Measurements from ENCODE around the gene ZNF497. TPM values are rescaled to one million over a fixed set of nuclear protein-coding genes. Genes with fewer than 3 reads are reported as not detected.

Gene ZNF497
- total and polyA plus RNA-seq, 2 of the 13 experiments (the other 11 are each of a cell fraction or from before 2014, with no cell fraction given): 1.5 to 1.9 TPM

GRCh38 chr19:58352760-58353671 lies 9.5 kb downstream of the ZNF497 start, which contains the start of gene A1BG (continued):
- no peak for TF ChIP-seq ZNF704 (CRISPR knock-in tag; IDR thresholded peaks at IDR 0.05; ENCODE audit: borderline replicate concordance)
- no peak for TF ChIP-seq IKZF4 (CRISPR knock-in tag; IDR thresholded peaks at IDR 0.05; ENCODE audit: borderline replicate concordance, low read depth, not compliant biosample characterization)
- TF ChIP-seq RBFOX2 (IDR thresholded peaks at IDR 0.05; ENCODE audit: low read depth, low read length): peak; percentile 18; the same call in 1 of the 2 replicates
- no peak for TF ChIP-seq HMG20A (CRISPR knock-in tag; IDR thresholded peaks at IDR 0.05; ENCODE audit: borderline replicate concordance)
- 0 out of 2 replicates have a peak, but pooled peaks have one; percentile 34 for TF ChIP-seq MAF1 (CRISPR knock-in tag; IDR thresholded peaks at IDR 0.05; ENCODE audit: borderline replicate concordance)
- no peak for TF ChIP-seq AFF4 (CRISPR knock-in tag; IDR thresholded peaks at IDR 0.05)
- no peak for TF ChIP-seq ZNF562 (CRISPR knock-in tag; IDR thresholded peaks at IDR 0.05; ENCODE audit: borderline replicate concordance)
- TF ChIP-seq FOSL1 (CRISPR knock-in tag; IDR thresholded peaks at IDR 0.05; ENCODE audit: borderline replicate concordance): no peak
- peak; percentile 73; the same call in 1 of the 2 replicates for TF ChIP-seq ARID4A (CRISPR knock-in tag; IDR thresholded peaks at IDR 0.05; ENCODE audit: borderline replicate concordance)
- TF ChIP-seq CSRNP2 (CRISPR knock-in tag; conservative IDR thresholded peaks at IDR 0.05; ENCODE audit: low read depth): no peak
- TF ChIP-seq ZMYM4 (CRISPR knock-in tag; IDR thresholded peaks at IDR 0.05): 0 out of 2 replicates have a peak, but pooled peaks have one; percentile 41
- no peak for TF ChIP-seq ZNF720 (CRISPR knock-in tag; IDR thresholded peaks at IDR 0.05)
- no peak for TF ChIP-seq FOSL2 (CRISPR knock-in tag; IDR thresholded peaks at IDR 0.05)
- TF ChIP-seq DPF2 (CRISPR knock-in tag; IDR thresholded peaks at IDR 0.05; ENCODE audit: borderline replicate concordance, low read depth): peak; percentile 46; the same call in 1 of the 2 replicates
- 0 out of 2 replicates have a peak, but pooled peaks have one; percentile 12 for TF ChIP-seq ZNF777 (CRISPR knock-in tag; IDR thresholded peaks at IDR 0.05)
- TF ChIP-seq MED1 (CRISPR knock-in tag; IDR thresholded peaks at IDR 0.05): 0 out of 2 replicates have a peak, but pooled peaks have one; percentile 12
- no peak for TF ChIP-seq ZNF792 (CRISPR knock-in tag; IDR thresholded peaks at IDR 0.05)
- no peak for TF ChIP-seq CHD2 (IDR thresholded peaks at IDR 0.05; ENCODE audit: low read depth, low read length)
